ENCODE data around the gene PPP1R14D.

GRCh38 chr15:40796512-40796911, 32.0 kb downstream of the PPP1R14D start:
- TF ChIP-seq CTCF (conservative IDR thresholded peaks at IDR 0.05; ENCODE audit: low read depth, low read length): no peak
- TF ChIP-seq EZH2 (IDR thresholded peaks at IDR 0.05; ENCODE audit: low read length, unreplicated experiment): no peak
